Measurements from ENCODE around the gene CRYBG1. TPM values are rescaled to one million over a fixed set of nuclear protein-coding genes. Genes with fewer than 3 reads are reported as not detected.

Gene CRYBG1
- total and polyA plus RNA-seq, 2 of the 4 experiments (the other 2 are of a cell fraction), result 0.38 to 1.1 TPM

- Histone ChIP-seq H4K91ac (ENCODE audit: insufficient read depth, low read depth, low read length) (no peak overlapping the region), H3K23ac (ENCODE audit: low read depth, low read length) (no peak overlapping the region), H3K9me3 (ENCODE audit: control insufficient read depth, insufficient read depth, low read length) (no peaks in the 10 kb centered on the region), H3K18ac (ENCODE audit: low read depth, low read length) (no peak overlapping the region), H3K4me1 (ENCODE audit: control insufficient read depth, insufficient read depth, low read length) (peaks cover 2% of the 10 kb centered on the region; the same call in 1 of the 2 replicates), H3K9ac (ENCODE audit: low read depth, low read length) (no peak overlapping the region), H2BK15ac (ENCODE audit: low read depth, low read length) (no peak overlapping the region), H3K27me3 (ENCODE audit: control insufficient read depth, insufficient read depth, low read length) (no peaks in the 10 kb centered on the region), H4K5ac (ENCODE audit: low read depth, low read length) (no peak overlapping the region), H3K14ac (replicated peaks; ENCODE audit: low read depth, low read length) (no peak overlapping the region), H3K79me1 (ENCODE audit: low read depth in 1 of 2, low read length in 2 of 2) (no peaks in the 10 kb centered on the region), H3K27ac (ENCODE audit: insufficient read depth, low read length) (no peak overlapping the region), H3K56ac (ENCODE audit: extremely low read depth, insufficient read depth, low read length) (no peak overlapping the region), H2AK5ac (ENCODE audit: low read depth, low read length) (no peak overlapping the region), H3K4ac (ENCODE audit: low read depth, low read length) (no peak overlapping the region), H3K4me3 (ENCODE audit: insufficient read depth, low read depth, low read length) (no peak overlapping the region), H3K36me3 (ENCODE audit: control insufficient read depth, insufficient read depth, low read length) (peaks cover 4% of the 10 kb centered on the region; the same call in 1 of the 2 replicates), H4K8ac (ENCODE audit: low read depth in 2 of 2, low read length in 2 of 2) (no peak overlapping the region), H2BK120ac (ENCODE audit: low read depth, low read length) (no peak overlapping the region), H3K4me2 (ENCODE audit: low read depth, low read length) (no peak overlapping the region), H2BK20ac (ENCODE audit: low read depth, low read length) (no peak overlapping the region), H2AFZ (replicated peaks; ENCODE audit: low read length, poor library complexity) (no peak overlapping the region), H2BK5ac (ENCODE audit: low read depth, low read length, poor library complexity, severe bottlenecking) (no peak overlapping the region), H3K9me1 (ENCODE audit: insufficient read depth, low read length) (no peaks in the 10 kb centered on the region), H4K20me1 (ENCODE audit: insufficient read depth, low read length) (no peaks in the 10 kb centered on the region), H2AK9ac (replicated peaks; ENCODE audit: low read depth, low read length, poor library complexity) (no peak overlapping the region)
- ATAC-seq (ENCODE audit: low read depth), result peak; percentile 37; the same call in 1 of the 2 replicates
- dilution Hi-C loops (cut with HindIII; ENCODE audit: low sequenced_read_pairs, unreplicated experiment) (no loop called here), in situ Hi-C loops (cut with MboI; ENCODE audit: low sequenced_read_pairs) (no loop called here), intact Hi-C loops (cut with micrococcal nuclease) (no loop called here)
- no TSS peak for BruUV-seq (replicated peaks)
- POLR2A ChIA-PET (ENCODE audit: unreplicated experiment), result no interaction called here
- WGBS, 2 experiments (ENCODE audit: extremely low coverage in 2 of 2, insufficient read length in 1 of 2), result no CpG with 5 or more reads among the region's 3 CpGs
- peak; percentile 42 for DNase-seq
- no peak for TF ChIP-seq MXI1 (IDR thresholded peaks at IDR 0.05; ENCODE audit: borderline replicate concordance, low read depth, low read length)
- no peak for TF ChIP-seq POLR2A (IDR thresholded peaks at IDR 0.05; ENCODE audit: low read depth, low read length)
- TF ChIP-seq RCOR1 (IDR thresholded peaks at IDR 0.05; ENCODE audit: insufficient replicate concordance, low read length), result no peak
- no peak for TF ChIP-seq NFE2L2 (IDR thresholded peaks at IDR 0.05; ENCODE audit: low read depth, low read length)
- no peak for TF ChIP-seq RFX5 (IDR thresholded peaks at IDR 0.05; ENCODE audit: low read depth, low read length)
- no peak for TF ChIP-seq MAFK (IDR thresholded peaks at IDR 0.05; ENCODE audit: low read depth, low read length)
- no peak for TF ChIP-seq RAD21 (IDR thresholded peaks at IDR 0.05; ENCODE audit: low read length)
- no peak for TF ChIP-seq CEBPB (IDR thresholded peaks at IDR 0.05; ENCODE audit: low read depth, low read length)
- no peak for TF ChIP-seq BHLHE40 (IDR thresholded peaks at IDR 0.05; ENCODE audit: low read depth, low read length)
- TF ChIP-seq FOS (IDR thresholded peaks at IDR 0.05; ENCODE audit: low read depth, low read length), result no peak
- CTCF ChIA-PET, result interaction anchor here (1.2 to 1.3 kb wide), 2 partner anchors 10 to 13 kb away, joined by 3 read pairs; no protein-coding TSS in a partner anchor
These were observed 260.6 kb downstream of the CRYBG1 start for GRCh38 chr6:106620931-106621672.

Small RNA genes within 50 kb of the gene (microRNA-seq; reads per million reads assigned to microRNA genes)
- gene RF00019 (ENCODE audit: insufficient read depth, insufficient read length) (not detected), gene RNA5SP211 (ENCODE audit: insufficient read depth, insufficient read length) (7.2 reads per million), gene RNU6-527P (ENCODE audit: insufficient read depth, insufficient read length) (not detected)

Small RNA genes within 50 kb of the gene (small RNA-seq; reads per million reads assigned to genes)
- gene RF00019 (0 reads per million in 5 experiments), gene RNA5SP211 (0 to 0.31 (median 0) reads per million in 5 experiments), gene RNU6-527P (0 reads per million in 5 experiments)

Other genes with a start within 250 kb of the CRYBG1 start
- 28.0 and 44.7 TPM in 2 replicates for gene ATG5, start 35.0 kb upstream of the CRYBG1 start, total RNA-seq (2012; rRNA removed)
- gene ATG5, start 35.0 kb upstream of the CRYBG1 start, polyA plus RNA-seq (2012; rRNA removed), result 11.8 and 13.5 TPM in 2 replicates

All from IMR-90 (cell line).